NCI-H2107 (cell line): ENCODE data around the gene RELA.
"Not testable (repeated sequence)": the region's sequence is repeated elsewhere in the genome, so short reads cannot be mapped to it uniquely, and the experiment has no call there.

Source experiments
- DNase-seq: peaks from one replicate; lab custom pipeline; 2025; lab: John Stamatoyannopoulos, UW

Gene RELA

GRCh38 chr11:65648997-65649493 is 13.7 kb downstream of the RELA start:
- DNase-seq, result no peak

- DNase-seq, result no peak
Measured at GRCh38 chr11:65646958-65647701, 15.6 kb downstream of the RELA start.

DNA sequence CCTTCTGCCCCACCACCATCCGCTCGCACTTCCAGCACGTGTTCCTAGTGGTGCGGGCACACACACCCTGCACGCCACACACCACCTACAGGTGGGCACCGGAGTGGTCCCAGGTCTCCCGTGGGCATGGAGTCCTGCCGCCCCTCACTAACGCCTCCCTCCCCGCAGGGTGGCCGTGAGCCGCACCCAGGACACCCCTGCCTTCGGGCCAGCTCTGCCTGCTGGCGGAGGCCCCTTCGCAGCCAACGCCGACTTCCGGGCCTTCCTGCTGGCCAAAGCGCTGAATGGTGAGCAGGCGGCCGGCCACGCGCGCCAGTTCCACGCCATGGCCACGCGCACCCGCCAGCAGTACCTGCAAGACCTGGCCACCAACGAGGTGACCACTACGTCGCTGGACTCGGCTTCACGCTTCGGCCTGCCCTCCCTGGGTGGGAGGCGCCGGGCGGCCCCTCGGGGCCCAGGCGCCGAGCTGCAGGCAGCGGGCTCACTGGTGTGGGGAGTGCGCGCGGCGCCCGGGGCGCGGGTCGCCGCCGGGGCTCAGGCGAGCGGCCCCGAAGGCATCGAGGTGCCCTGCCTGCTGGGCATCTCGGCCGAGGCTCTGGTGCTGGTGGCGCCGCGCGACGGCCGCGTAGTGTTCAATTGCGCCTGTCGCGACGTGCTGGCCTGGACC is 16.3 kb downstream of the RELA start:
- DNase-seq, result no peak

GRCh38 chr11:65645710-65646109 is 17.0 kb downstream of the RELA start:
- DNase-seq, result no peak

- DNase-seq, result no peak
Measured at GRCh38 chr11:65644837-65645236, 17.9 kb downstream of the RELA start.

DNA sequence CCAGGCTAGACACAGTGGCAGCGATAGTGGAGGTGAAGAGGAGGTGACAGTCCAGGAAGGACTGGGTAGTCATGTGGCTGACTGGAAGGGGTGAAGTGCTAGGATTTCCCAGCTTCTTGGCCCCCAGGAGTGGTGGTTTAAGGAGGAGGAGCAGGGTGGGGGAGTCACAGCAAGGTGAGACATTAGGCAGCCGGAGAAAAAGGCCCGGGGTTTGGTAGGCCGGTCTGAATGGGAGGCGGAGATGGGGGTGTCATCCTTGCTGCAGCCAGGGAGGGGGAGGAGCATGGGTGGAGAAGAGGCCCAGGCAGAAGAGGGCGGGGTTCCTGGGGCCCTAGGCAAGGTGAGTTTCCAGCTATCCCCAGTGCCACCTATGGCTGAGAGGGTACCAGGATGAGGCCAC is 18.7 kb downstream of the RELA start:
- DNase-seq, result no peak

GRCh38 chr11:65642014-65642671 is 20.6 kb downstream of the RELA start:
- DNase-seq, result no peak

GRCh38 chr11:65641297-65642013 is 21.3 kb downstream of the RELA start:
- no peak for DNase-seq

DNA sequence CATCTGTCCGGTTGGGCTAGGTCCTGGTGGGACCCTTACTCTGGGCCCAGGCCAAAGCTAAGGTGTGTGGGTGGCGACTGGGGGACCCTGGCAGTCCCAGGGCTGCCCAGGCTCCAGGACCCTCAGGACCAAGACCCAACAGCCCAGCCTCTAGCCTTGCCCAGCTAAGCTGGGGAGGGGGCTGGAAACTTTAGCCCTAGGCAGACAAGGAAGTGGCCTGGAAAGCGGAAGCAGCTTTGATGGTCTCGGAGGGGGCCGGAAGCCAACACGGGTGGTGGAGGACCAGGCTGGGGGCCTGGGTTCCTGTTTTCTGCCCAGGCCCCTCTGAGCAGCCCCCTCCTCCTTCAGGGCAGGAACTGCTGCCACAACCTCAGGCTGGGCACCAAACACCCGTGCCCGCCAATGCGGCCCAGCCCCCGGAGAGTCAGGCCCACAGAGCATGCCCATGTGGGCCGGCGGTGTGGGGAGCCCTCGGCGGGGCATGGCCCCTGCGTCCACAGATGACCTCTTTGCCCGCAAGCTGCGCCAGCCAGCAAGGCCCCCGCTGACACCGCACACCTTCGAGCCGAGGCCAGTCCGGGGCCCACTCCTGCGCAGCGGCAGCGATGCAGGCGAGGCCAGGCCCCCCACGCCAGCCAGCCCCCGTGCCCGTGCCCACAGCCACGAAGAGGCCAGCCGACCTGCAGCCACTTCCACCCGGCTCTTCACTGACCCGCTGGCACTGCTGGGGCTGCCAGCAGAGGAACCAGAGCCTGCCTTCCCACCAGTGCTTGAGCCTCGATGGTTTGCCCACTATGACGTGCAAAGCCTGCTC is 22.0 kb downstream of the RELA start:
- DNase-seq, result no peak

- DNase-seq, result peak; percentile 55
Measured at GRCh38 chr11:65639623-65640482, 22.9 kb downstream of the RELA start.

- DNase-seq, result not testable (repeated sequence)
Measured at GRCh38 chr11:65639228-65639597, 23.5 kb downstream of the RELA start.

- DNase-seq, result no peak
Measured at GRCh38 chr11:65637794-65638419, 24.8 kb downstream of the RELA start, which contains the start of gene SIPA1. SIPA1 (plus strand) TSS chr11:65638101; CDS start chr11:65640922, 2,821 bp downstream.

DNA sequence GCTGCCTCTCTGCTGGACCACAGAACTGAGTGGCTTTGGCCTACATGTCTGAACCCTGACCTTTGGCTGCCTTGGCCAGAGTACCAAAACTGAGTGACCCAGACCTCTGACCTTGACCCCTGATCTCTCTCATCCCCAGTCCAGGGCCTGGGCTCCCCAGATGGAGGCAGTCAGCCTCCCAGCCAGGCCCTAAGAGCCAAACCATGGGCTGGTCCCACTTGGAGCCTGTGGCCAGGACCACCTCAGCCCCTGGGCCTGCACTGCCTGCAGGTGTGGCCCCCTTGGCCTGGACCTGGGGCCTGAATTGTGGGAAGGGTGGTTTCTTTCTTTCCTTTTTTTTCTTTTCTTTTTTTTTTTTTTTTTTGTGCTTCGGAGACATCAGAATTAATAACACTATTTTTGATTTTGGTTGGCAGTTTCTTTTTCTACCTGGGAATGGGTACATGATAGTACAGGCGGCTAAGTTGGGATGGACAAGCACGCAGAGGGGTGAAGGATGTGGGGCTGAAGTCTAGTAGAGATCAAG is 25.6 kb downstream of the RELA start:
- DNase-seq, result no peak

DNA sequence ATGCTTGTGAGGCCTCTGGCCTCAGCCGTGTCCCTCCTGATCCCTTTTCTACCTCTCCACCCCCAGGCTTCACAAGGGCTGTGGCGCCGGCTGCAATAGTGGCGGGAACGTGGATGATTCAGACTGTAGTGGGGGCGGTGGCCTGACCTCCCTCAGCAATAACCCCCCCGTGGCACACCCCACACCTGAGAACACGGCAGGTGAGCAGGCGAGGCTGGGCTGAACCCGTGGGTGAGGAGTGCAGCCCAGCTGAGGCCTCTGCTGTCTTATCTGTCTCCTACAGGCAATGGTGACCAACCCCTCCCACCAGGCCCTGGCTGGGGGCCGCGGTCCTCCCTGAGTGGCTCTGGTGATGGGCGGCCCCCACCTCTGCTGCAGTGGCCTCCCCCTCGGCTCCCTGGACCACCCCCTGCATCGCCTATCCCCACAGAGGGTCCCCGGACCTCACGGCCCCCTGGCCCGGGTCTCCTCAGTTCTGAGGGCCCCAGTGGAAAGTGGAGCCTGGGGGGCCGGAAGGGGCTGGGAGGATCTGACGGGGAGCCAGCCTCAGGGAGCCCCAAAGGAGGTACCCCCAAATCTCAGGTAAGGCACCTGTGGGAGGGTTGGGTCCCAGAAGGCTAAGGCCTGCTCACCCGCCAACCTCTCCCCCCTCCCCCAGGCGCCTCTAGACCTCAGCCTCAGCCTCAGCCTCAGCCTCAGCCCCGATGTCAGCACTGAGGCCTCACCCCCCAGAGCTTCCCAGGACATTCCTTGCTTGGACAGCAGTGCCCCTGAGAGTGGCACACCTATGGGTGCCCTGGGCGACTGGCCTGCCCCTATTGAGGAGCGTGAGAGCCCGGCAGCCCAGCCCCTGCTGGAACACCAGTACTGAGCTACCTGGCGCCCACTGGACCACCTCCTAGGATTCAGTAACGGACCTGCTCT is 26.3 kb downstream of the RELA start:
- no peak for DNase-seq

GRCh38 chr11:65634905-65635731 is 27.6 kb downstream of the RELA start:
- no peak for DNase-seq

DNA sequence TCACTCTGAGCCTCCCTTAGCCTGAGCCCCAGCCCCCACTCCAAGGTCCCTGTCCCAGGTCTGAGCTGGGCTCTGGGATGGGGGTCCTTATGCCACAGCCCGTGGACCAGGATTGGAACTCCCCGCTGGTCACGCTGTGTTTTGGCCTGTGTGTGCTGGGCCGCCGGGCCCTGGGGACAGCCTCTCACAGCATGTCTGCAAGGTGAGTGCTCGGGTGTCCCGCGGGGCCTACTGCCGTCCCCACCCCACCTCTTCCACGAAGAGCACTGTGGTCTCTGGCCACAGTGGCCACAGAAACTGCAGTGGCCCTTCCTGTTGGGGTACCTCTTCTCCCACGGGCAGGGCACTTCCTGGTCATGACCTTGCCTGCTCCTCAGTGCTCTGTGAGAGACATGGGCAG is 28.3 kb downstream of the RELA start:
- DNase-seq, result no peak

DNA sequence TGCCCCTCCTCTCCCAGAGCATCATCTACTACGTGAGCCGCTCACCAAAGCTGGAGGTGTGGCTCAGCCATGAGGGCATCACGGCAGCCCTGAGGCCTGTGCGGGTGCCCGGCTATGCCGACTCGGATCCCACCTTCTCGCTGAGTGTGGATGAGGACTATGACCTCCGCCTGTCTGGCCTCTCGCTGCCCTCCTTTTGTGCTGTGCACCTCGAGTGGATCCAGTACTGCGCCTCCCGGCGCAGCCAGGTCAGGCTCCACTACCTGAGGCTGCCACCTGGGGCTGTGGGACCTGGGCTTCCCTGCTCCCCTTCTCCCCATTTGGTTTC is 28.6 kb downstream of the RELA start:
- no peak for DNase-seq
